Ishikawa (cell line): ENCODE data around the gene C10orf62.
A peak's percentile ranks its signal among the peaks of the same experiment; 100 is the strongest.

Source experiments
- TAF1 ChIP-seq: IDR thresholded peaks from 2 replicates; pipeline ENCODE4 v1.6.1; 2012; ENCODE audit warnings: low read depth, mild to moderate bottlenecking
- YY1 ChIP-seq: IDR thresholded peaks from 2 replicates; pipeline ENCODE4 v1.6.1; 2012; ENCODE audit warnings: low read depth

GRCh38 chr10:97543025-97543546 lies 46.4 kb upstream of the C10orf62 start:
- TF ChIP-seq YY1 (peak; percentile 12; the same call in 1 of the 2 replicates), TAF1 (no peak)
